HEK293T (cell line): ENCODE data around the gene KDM4C.

Experiments
- ARNT ChIP-seq: fragments of 450-650 bp; IDR thresholded peaks from 2 replicates; pipeline ENCODE4 v1.6.1; 2017; ENCODE audit warnings: mild to moderate bottlenecking
- BHLHE40 ChIP-seq: fragments of 450-650 bp; IDR thresholded peaks from 2 replicates; pipeline ENCODE4 v1.6.1; 2016; ENCODE audit warnings: mild to moderate bottlenecking, moderate library complexity, borderline replicate concordance
- CTBP1 ChIP-seq: fragments of 450-650 bp; IDR thresholded peaks from 2 replicates; pipeline ENCODE4 v1.6.1; 2016; ENCODE audit warnings: borderline replicate concordance
- ELF4 ChIP-seq: fragments of 450-650 bp; IDR thresholded peaks from 2 replicates; pipeline ENCODE4 v1.6.1; 2017; ENCODE audit warnings: antibody characterized with exemption
- FOXA1 ChIP-seq: fragments of 450-650 bp; IDR thresholded peaks from 2 replicates; pipeline ENCODE4 v1.6.1; 2016; ENCODE audit warnings: mild to moderate bottlenecking
- FOXK2 ChIP-seq: fragments of 450-650 bp; IDR thresholded peaks from 2 replicates; pipeline ENCODE4 v1.6.1; 2016; ENCODE audit warnings: mild to moderate bottlenecking
- FOXM1 ChIP-seq: fragments of 450-650 bp; IDR thresholded peaks from 2 replicates; pipeline ENCODE4 v1.6.1; 2017; ENCODE audit warnings: mild to moderate bottlenecking, borderline replicate concordance
- HDGF ChIP-seq: fragments of 450-650 bp; IDR thresholded peaks from 2 replicates; pipeline ENCODE4 v1.6.1; 2017; ENCODE audit warnings: antibody characterized with exemption, borderline replicate concordance
- L3MBTL2 ChIP-seq: fragments of 450-650 bp; conservative IDR thresholded peaks from 2 replicates; pipeline ENCODE4 v1.6.1; 2016; ENCODE audit warnings: mild to moderate bottlenecking
- NFRKB ChIP-seq: fragments of 450-650 bp; IDR thresholded peaks from 2 replicates; pipeline ENCODE4 v1.6.1; 2016; ENCODE audit warnings: mild to moderate bottlenecking, moderate library complexity
- PKNOX1 ChIP-seq: fragments of 450-650 bp; IDR thresholded peaks from 2 replicates; pipeline ENCODE4 v1.6.1; 2016
- SP1 ChIP-seq: fragments of 450-650 bp; IDR thresholded peaks from 2 replicates; pipeline ENCODE4 v1.6.1; 2017
- TARDBP ChIP-seq: fragments of 450-650 bp; IDR thresholded peaks from 2 replicates; pipeline ENCODE4 v1.6.1; 2016
- ZNF384 ChIP-seq: fragments of 450-650 bp; IDR thresholded peaks from 2 replicates; pipeline ENCODE4 v1.6.1; 2016

- no peak for TF ChIP-seq BHLHE40
- no peak for TF ChIP-seq FOXM1
- TF ChIP-seq FOXK2: no peak
- TF ChIP-seq TARDBP: no peak
- TF ChIP-seq SP1: no peak
- no peak for TF ChIP-seq FOXA1
- no peak for TF ChIP-seq PKNOX1
- TF ChIP-seq HDGF: no peak
- TF ChIP-seq CTBP1: no peak
- no peak for TF ChIP-seq ELF4
- TF ChIP-seq L3MBTL2: no peak
- TF ChIP-seq ARNT: no peak
- TF ChIP-seq ZNF384: no peak
- TF ChIP-seq NFRKB: no peak
These were observed 86.0 kb downstream of the KDM4C start for GRCh38 chr9:6843742-6844141.
